Measurements from ENCODE around the gene HES7. TPM values are rescaled to one million over a fixed set of nuclear protein-coding genes. Genes with fewer than 3 reads are reported as not detected.

HES7 gene
- total and polyA plus RNA-seq, 2 donors from 2014 or later: 0.25 TPM; not detected in 1

GRCh38 chr17:8148560-8148959 is 24.7 kb upstream of the HES7 start:
- Histone ChIP-seq H3K27ac (ENCODE audit: low read depth in 2 of 2, low read length in 2 of 2) (no peak overlapping the region), H3K27me3 (ENCODE audit: control insufficient read depth, insufficient read depth, low read length) (no peaks in the 10 kb centered on the region), H3K9me3 (ENCODE audit: control insufficient read depth in 2 of 3, insufficient read depth in 1 of 3, low read length in 3 of 3) (no peaks in the 10 kb centered on the region), H3K4me1 (ENCODE audit: control insufficient read depth in 2 of 3, insufficient read depth in 2 of 3, low read depth in 1 of 3, low read length in 3 of 3) (peaks cover 2 to 20% (median 16%) of the 10 kb centered on the region in 3 donors), H3K9ac (ENCODE audit: low read length in 3 of 3) (no peak overlapping the region), H3K4me3 (ENCODE audit: low read length in 3 of 3) (no peak overlapping the region), H3K36me3 (ENCODE audit: control insufficient read depth in 2 of 3, insufficient read depth in 3 of 3, low read length in 3 of 3) (peaks cover 0 to 79% (median 58%) of the 10 kb centered on the region in 3 donors)
- peak in 2 of 5 donors; percentile 37 to 72 for DNase-seq
- FAIRE-seq: no peak
- intact Hi-C loops (cut with DNase I): no loop called here
- no peak for TF ChIP-seq CTCF (IDR thresholded peaks at IDR 0.05; ENCODE audit: borderline replicate concordance, extremely low read depth, insufficient read depth)

GRCh38 chr17:8147805-8148404 is 24.0 kb upstream of the HES7 start:
- Histone ChIP-seq H3K27me3 (ENCODE audit: control insufficient read depth, insufficient read depth, low read length) (no peaks in the 10 kb centered on the region), H3K4me1 (ENCODE audit: control insufficient read depth in 2 of 3, insufficient read depth in 2 of 3, low read depth in 1 of 3, low read length in 3 of 3) (peaks cover 0 to 14% (median 9%) of the 10 kb centered on the region in 3 donors), H3K36me3 (ENCODE audit: control insufficient read depth in 2 of 3, insufficient read depth in 3 of 3, low read length in 3 of 3) (peaks cover 0 to 76% (median 58%) of the 10 kb centered on the region in 3 donors), H3K9me3 (ENCODE audit: control insufficient read depth in 2 of 3, insufficient read depth in 1 of 3, low read length in 3 of 3) (no peaks in the 10 kb centered on the region), H3K27ac (ENCODE audit: low read depth in 2 of 2, low read length in 2 of 2) (no peak overlapping the region), H3K4me3 (ENCODE audit: low read length in 3 of 3) (no peak overlapping the region), H3K9ac (ENCODE audit: low read length in 3 of 3) (no peak overlapping the region)
- intact Hi-C loops (cut with DNase I): no loop called here
- peak in 1 of 5 donors; percentile 57 for DNase-seq
- no peak for TF ChIP-seq CTCF (IDR thresholded peaks at IDR 0.05; ENCODE audit: borderline replicate concordance, extremely low read depth, insufficient read depth)
- no peak for FAIRE-seq

- H3K27me3 ChIP-seq (ENCODE audit: control insufficient read depth, insufficient read depth, low read length): no peaks in the 10 kb centered on the region
- H3K9me3 ChIP-seq (ENCODE audit: control insufficient read depth in 2 of 3, insufficient read depth in 1 of 3, low read length in 3 of 3): no peaks in the 10 kb centered on the region
- FAIRE-seq (no peak), DNase-seq (peak in 2 of 5 donors; percentile 36 to 73)
- H3K36me3 ChIP-seq (ENCODE audit: control insufficient read depth in 2 of 3, insufficient read depth in 3 of 3, low read length in 3 of 3): peaks cover 0 to 82% (median 63%) of the 10 kb centered on the region in 3 donors
- intact Hi-C loops (cut with DNase I): no loop called here
- no peak overlapping the region for H3K9ac ChIP-seq (ENCODE audit: low read length in 3 of 3)
- no peak overlapping the region for H3K4me3 ChIP-seq (ENCODE audit: low read length in 3 of 3)
- no peak for TF ChIP-seq CTCF (IDR thresholded peaks at IDR 0.05; ENCODE audit: borderline replicate concordance, extremely low read depth, insufficient read depth)
- peaks cover 0 to 9% (median 4%) of the 10 kb centered on the region in 3 donors for H3K4me1 ChIP-seq (ENCODE audit: control insufficient read depth in 2 of 3, insufficient read depth in 2 of 3, low read depth in 1 of 3, low read length in 3 of 3)
- H3K27ac ChIP-seq (ENCODE audit: low read depth in 2 of 2, low read length in 2 of 2): no peak overlapping the region
Measured at GRCh38 chr17:8147141-8147804, 23.4 kb upstream of the HES7 start.

Data from kidney (tissue), 14 donors.